HG03135 (cell line): ENCODE measurements around the gene ADARB1.

Source experiments
- ATAC-seq: cut with Tn5 transposase; IDR thresholded peaks from one replicate; pipeline ENCODE4 v1.9.1; 2021; ENCODE audit warnings: mild to moderate bottlenecking, moderate library complexity; ENCODE audit not compliant: unreplicated experiment

Gene ADARB1

GRCh38 chr21:45054227-45054926, 20.0 kb upstream of the ADARB1 start:
- ATAC-seq, result no peak

DNA sequence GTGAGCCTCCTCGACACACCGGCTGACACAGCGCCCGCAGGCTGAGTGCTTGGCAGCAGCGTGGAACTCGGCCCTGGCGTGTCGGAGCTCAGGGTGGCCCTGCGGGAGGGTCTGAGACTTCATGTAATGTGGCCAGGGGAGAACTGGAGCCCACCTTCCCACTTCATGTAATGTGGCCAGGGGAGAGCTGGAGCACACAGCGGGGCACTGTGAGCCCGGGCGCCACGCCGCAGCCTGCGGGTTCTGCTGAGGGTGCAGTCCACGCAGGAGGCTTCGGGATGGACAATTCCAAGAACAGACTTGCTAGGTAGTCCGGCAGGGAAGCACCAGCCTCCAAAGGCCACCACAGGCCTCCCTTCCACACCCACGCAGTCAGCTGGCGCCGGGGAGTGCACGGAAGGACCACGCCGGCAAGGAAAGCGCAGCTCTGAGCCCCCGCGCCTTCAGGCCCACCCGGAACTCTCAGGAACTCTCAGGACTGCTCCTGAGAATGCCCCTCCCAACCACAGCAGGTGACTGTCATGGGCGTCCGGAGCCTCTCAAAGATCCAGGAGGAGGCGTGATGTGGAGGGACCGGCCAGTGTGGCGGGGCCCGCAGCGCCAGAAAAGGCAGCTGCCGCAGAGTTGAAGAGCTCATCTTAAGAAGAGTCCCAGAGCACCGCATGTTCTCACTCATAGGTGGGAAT, 19.3 kb upstream of the ADARB1 start:
- ATAC-seq, result no peak

DNA sequence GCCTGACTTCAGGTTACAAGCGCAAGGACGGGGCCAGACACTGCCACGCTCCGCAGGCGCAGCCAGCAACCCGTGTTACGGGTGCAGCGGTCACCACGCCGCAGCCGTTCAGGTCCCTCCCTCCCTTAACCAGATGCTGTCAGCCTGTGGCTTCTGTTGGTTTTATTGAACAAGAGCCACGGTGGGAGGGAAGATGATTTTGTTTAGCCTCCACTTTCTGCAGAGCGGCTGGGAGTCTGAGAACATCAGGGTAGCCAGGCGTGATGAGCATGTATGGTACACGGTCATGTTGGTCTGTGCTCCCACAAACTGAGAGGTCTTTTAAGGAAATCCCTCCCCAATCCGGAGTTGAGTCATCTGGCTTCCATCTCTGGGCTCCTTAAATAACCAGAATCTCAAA, 18.5 kb upstream of the ADARB1 start:
- no peak for ATAC-seq

DNA sequence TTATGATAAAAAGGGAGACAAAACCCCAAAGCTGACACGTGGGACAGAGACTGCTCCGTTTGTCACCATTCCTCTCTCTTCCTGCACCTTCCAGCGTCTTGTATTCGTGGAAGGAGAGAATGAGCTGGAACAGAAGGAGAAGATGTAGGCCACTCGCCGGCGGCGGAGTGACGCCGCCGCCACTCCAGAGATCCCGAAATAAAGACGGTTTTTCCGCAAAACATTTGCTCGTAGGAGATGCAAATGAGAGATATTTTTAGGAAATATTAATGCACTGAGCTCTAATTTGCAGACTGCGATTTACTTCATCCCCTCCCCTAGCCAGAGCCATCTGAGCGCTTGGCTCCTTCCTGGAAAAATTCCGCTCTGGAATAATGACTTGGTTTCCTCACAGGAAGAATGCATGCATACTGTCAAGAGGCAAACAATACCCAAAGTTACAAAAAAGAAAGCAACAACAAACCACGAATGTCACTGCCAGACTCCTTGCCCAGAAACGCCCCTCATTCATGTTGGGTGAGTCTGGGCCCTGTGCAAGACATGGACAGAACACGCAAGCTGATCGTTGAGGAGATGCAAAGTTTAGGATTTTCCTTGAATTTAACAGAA, 18.0 kb upstream of the ADARB1 start:
- no peak for ATAC-seq

DNA sequence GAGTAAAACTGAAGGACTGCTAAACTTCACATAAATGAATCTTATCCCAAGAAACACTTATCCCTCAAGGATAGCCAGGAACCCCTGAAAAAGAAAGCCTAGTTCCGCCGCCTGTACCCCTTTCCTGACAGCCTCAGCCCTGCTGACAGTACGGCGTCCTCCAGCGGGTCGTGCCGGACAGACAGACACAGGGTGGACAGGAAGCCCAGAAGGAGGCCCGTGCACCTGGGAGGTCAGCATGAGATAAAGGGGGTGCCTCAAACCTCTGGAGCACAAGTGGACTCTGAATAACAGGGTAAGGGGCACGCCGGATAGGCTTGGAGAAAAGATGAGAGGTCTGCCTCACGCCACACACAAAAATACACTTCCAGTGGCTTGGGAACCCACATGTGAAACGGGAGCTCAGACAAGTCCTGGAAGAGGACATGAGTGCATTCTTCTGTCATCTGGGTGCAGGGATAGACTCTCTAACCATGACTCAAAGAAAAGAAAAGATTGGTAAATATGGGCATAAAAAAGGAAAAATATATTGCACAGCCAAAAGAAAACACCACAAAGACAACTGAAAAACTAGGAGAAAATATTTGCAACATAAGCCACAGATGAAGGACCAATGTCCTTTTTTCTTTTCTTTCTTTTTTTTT, 17.3 kb upstream of the ADARB1 start:
- no peak for ATAC-seq

GRCh38 chr21:45057886-45058285, 16.5 kb upstream of the ADARB1 start:
- ATAC-seq, result no peak

GRCh38 chr21:45059121-45059520, 15.3 kb upstream of the ADARB1 start:
- ATAC-seq, result no peak

DNA sequence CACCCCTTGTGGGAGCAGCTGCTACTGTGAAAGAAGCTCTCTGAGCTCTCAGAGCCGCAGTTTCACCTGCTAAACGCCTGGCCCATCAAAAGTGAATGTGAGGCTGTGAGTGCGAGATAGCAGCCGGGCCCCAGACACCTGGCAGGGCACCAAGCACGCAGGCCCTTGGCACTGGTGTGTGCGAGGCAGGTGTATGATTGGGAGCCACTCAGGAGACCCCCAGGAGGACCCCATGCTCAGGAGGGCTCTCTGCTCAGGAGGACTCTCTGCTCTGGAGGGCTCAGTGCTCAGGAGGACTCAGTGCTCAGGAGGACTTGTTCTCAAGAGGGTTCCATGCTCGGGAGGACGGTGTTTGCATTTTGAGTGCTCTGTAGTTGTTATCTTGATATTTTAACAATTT, 14.3 kb upstream of the ADARB1 start:
- no peak for ATAC-seq

- ATAC-seq, result no peak
Observed at GRCh38 chr21:45060675-45061311, 13.6 kb upstream of the ADARB1 start.

- ATAC-seq, result no peak
Observed at GRCh38 chr21:45064091-45064490, 10.3 kb upstream of the ADARB1 start.

- no peak for ATAC-seq
Observed at GRCh38 chr21:45064618-45065399, 9.6 kb upstream of the ADARB1 start.

- ATAC-seq, result no peak
Observed at GRCh38 chr21:45067462-45068285, 6.7 kb upstream of the ADARB1 start.

DNA sequence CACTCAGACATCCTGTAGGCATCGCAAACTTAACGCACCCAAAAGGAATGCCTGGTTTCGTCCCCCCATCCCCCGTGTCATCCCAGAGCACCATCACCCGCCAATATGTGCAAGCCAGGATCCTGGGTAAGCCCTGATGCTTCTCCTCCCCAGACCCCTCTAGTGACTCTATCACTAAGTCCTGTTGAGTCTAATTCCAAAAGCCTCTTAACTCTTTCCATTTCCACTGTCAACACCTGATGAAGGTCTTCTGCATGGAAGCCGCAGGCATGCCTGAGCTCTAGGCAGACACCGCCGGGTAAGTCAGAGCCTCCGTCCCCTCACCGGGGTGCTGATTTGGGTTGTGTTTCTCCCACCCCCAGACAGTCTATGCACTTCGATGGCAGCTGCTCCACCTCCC, 5.3 kb upstream of the ADARB1 start:
- no peak for ATAC-seq

DNA sequence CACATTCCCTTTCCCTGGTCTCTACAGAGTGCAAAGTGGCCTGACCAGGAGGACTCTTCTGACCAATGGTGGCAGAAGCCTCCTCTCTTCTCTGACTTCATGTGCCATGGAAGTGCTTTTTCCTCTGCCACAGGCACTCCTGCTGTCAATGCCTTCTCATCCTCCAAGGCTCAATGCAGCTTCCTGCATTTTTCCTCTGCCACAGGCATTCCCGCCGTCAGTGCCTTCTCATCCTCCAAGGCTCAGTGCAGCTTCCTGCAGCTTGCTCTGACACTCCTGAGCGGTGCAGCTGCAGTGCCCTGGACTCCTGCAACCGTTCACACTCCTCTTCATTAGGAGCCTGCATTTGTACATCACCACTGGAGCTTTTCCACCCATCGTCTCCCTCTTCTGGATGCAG, 4.7 kb upstream of the ADARB1 start:
- ATAC-seq, result no peak

- no peak for ATAC-seq
Observed at GRCh38 chr21:45071078-45071873, 3.1 kb upstream of the ADARB1 start.

- no peak for ATAC-seq
Observed at GRCh38 chr21:45071874-45072737, 2.3 kb upstream of the ADARB1 start.

GRCh38 chr21:45072738-45073300, 1.6 kb upstream of the ADARB1 start:
- ATAC-seq, result no peak
